ENCODE measurements around the gene UTF1.

Gene UTF1

GRCh38 chr10:133237241-133237587 is 7.2 kb downstream of the UTF1 start:
- peaks cover 0 to 89% of the 10 kb centered on the region in 2 donors for H3K27me3 ChIP-seq
- TF ChIP-seq, protein P1, sequence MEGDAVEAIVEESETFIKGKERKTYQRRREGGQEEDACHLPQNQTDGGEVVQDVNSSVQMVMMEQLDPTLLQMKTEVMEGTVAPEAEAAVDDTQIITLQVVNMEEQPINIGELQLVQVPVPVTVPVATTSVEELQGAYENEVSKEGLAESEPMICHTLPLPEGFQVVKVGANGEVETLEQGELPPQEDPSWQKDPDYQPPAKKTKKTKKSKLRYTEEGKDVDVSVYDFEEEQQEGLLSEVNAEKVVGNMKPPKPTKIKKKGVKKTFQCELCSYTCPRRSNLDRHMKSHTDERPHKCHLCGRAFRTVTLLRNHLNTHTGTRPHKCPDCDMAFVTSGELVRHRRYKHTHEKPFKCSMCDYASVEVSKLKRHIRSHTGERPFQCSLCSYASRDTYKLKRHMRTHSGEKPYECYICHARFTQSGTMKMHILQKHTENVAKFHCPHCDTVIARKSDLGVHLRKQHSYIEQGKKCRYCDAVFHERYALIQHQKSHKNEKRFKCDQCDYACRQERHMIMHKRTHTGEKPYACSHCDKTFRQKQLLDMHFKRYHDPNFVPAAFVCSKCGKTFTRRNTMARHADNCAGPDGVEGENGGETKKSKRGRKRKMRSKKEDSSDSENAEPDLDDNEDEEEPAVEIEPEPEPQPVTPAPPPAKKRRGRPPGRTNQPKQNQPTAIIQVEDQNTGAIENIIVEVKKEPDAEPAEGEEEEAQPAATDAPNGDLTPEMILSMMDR (IDR thresholded peaks at IDR 0.05), result no peak

GRCh38 chr10:133237588-133238465 is 7.8 kb downstream of the UTF1 start, which contains the start of gene VENTX:
Gene VENTX, plus strand, starts transcription at chr10:133237855. Its CDS starts 60 bp downstream, at chr10:133237915.
- H3K4me3 ChIP-seq, result peak within 1 kb of the TSS; percentile 16 to 32
- TF ChIP-seq, protein P1 (IDR thresholded peaks at IDR 0.05), result no peak
- H3K27ac ChIP-seq, result no peak within 1 kb of the TSS
- H3K9me3 ChIP-seq, result peaks cover 0 to 3% (median 0%) of the 10 kb centered on the region in 3 donors
- peaks cover 0 to 32% (median 22%) of the 10 kb centered on the region in 4 donors for H3K4me1 ChIP-seq
- intact Hi-C loops (cut with DNase I; ENCODE audit: low total_unique reads), result no loop called here
- no peaks in the 10 kb centered on the region for H3K36me3 ChIP-seq
- peaks cover 0 to 89% of the 10 kb centered on the region in 2 donors for H3K27me3 ChIP-seq
- DNase-seq, result no peak

More at GRCh38 chr10:133237241-133237587, 7.2 kb downstream of the UTF1 start:
- Histone ChIP-seq H3K9me3 (peaks cover 0 to 4% (median 0%) of the 10 kb centered on the region in 3 donors), H3K4me1 (peaks cover 0 to 32% (median 22%) of the 10 kb centered on the region in 4 donors), H3K4me3 (peak overlapping the region; percentile 16 to 32), H3K36me3 (no peaks in the 10 kb centered on the region), H3K27ac (no peak overlapping the region)
- DNase-seq, result no peak
- intact Hi-C loops (cut with DNase I; ENCODE audit: low total_unique reads), result no loop called here

DNA sequence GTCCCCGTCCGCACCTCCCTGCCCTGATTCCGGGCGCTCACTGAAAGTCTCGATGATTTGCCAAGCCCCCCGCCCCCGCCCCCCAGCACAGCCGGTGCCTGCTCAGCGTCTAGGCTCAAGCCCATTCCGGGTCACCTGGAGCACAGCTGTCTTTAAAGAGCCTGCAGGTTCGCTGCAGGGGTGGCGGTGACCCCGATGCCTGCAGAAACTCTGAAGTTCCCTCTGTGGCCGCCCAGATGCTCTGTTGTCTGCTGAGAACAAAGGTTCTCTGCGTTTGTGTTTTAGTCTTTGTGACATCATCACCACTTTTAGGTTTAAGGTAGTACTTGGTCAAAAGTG is 8.4 kb downstream of the UTF1 start:
- TF ChIP-seq, protein P1 (IDR thresholded peaks at IDR 0.05), result no peak
- H3K4me1 ChIP-seq, result peaks cover 0 to 32% (median 22%) of the 10 kb centered on the region in 4 donors
- H3K27me3 ChIP-seq, result peaks cover 0 to 89% of the 10 kb centered on the region in 2 donors
- H3K36me3 ChIP-seq, result no peaks in the 10 kb centered on the region
- no peak overlapping the region for H3K27ac ChIP-seq
- H3K4me3 ChIP-seq, result no peak overlapping the region
- DNase-seq, result no peak
- H3K9me3 ChIP-seq, result no peaks in the 10 kb centered on the region
- intact Hi-C loops (cut with DNase I; ENCODE audit: low total_unique reads), result no loop called here

- intact Hi-C loops (cut with DNase I; ENCODE audit: low total_unique reads), result no loop called here
- TF ChIP-seq, protein P1 (IDR thresholded peaks at IDR 0.05), result no peak
- Histone ChIP-seq H3K27ac (no peak overlapping the region), H3K27me3 (peaks cover 0 to 94% of the 10 kb centered on the region in 2 donors), H3K4me1 (peaks cover 0 to 32% (median 22%) of the 10 kb centered on the region in 4 donors), H3K9me3 (no peaks in the 10 kb centered on the region), H3K4me3 (no peak overlapping the region), H3K36me3 (no peaks in the 10 kb centered on the region)
- DNase-seq, result no peak
Measured at GRCh38 chr10:133239990-133240389, 10.0 kb downstream of the UTF1 start.

- Histone ChIP-seq H3K4me3 (no peak overlapping the region), H3K4me1 (peaks cover 0 to 19% (median 14%) of the 10 kb centered on the region in 4 donors)
Measured at GRCh38 chr10:133241501-133242205, 11.6 kb downstream of the UTF1 start.

More at GRCh38 chr10:133241501-133242205, 11.6 kb downstream of the UTF1 start:
- DNase-seq, result no peak
- intact Hi-C loops (cut with DNase I; ENCODE audit: low total_unique reads), result no loop called here
- Histone ChIP-seq H3K27me3 (peaks cover 0 to 94% of the 10 kb centered on the region in 2 donors), H3K27ac (no peak overlapping the region), H3K9me3 (no peaks in the 10 kb centered on the region), H3K36me3 (no peaks in the 10 kb centered on the region)
- TF ChIP-seq, protein P1 (IDR thresholded peaks at IDR 0.05), result no peak
